ENCODE measurements around the gene RNF144B.

DNA sequence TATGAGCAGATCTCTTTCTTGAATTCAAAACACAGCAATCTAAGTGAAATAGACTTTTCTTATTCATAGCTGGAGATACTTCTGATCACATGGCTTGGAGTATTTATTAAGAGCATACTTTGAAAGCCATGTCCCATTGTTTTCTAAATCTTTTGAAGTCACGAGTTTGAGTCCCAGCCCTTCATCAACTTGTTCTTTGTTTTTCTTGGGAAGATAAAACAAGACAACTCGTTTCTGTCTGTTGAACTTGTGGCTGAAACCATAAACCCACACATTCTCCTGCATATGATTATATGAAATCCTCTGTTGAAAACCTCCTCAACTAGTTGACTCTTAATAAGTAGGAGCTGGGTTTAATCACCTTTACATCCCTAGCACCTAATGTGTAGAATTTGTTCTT lies 3.3 kb downstream of the RNF144B start:
- TF ChIP-seq, protein P1, sequence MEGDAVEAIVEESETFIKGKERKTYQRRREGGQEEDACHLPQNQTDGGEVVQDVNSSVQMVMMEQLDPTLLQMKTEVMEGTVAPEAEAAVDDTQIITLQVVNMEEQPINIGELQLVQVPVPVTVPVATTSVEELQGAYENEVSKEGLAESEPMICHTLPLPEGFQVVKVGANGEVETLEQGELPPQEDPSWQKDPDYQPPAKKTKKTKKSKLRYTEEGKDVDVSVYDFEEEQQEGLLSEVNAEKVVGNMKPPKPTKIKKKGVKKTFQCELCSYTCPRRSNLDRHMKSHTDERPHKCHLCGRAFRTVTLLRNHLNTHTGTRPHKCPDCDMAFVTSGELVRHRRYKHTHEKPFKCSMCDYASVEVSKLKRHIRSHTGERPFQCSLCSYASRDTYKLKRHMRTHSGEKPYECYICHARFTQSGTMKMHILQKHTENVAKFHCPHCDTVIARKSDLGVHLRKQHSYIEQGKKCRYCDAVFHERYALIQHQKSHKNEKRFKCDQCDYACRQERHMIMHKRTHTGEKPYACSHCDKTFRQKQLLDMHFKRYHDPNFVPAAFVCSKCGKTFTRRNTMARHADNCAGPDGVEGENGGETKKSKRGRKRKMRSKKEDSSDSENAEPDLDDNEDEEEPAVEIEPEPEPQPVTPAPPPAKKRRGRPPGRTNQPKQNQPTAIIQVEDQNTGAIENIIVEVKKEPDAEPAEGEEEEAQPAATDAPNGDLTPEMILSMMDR (IDR thresholded peaks at IDR 0.05 in 8 of 11, conservative IDR thresholded peaks at IDR 0.05 in 3 of 11): no peak
- TF ChIP-seq POLR2AphosphoS5 (IDR thresholded peaks at IDR 0.05): no peak

All from spleen (tissue), 7 donors.